CD4-positive, alpha-beta T cell treated with Interleukin-17A for 4 hours (primary cell): ENCODE measurements around the gene INPP5A.

ENCODE experiments used
- DNase-seq: peaks from one replicate; pipeline ENCODE4 v3.0.0-alpha.2; 2020; ENCODE audit warnings: mixed read lengths

Gene INPP5A

DNA sequence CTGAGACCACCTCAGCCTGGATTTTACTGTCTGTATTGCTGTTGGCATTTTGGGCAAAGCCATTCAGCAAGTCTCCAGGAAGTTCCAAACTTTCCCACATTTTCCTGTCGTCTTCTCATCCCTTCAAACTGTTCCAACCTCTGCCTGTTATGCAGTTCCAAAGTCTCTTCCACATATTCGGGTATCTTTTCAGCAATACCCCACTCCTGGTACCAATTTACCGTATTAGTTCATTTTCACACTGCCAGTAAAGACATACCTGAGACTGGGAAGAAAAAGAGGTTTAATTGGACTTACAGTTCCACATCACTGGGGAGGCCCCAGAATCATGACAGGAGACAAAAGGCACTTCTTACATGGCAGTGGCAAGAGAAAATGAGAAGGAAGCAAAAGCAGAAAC is 62.8 kb downstream of the INPP5A start:
- no peak for DNase-seq

DNA sequence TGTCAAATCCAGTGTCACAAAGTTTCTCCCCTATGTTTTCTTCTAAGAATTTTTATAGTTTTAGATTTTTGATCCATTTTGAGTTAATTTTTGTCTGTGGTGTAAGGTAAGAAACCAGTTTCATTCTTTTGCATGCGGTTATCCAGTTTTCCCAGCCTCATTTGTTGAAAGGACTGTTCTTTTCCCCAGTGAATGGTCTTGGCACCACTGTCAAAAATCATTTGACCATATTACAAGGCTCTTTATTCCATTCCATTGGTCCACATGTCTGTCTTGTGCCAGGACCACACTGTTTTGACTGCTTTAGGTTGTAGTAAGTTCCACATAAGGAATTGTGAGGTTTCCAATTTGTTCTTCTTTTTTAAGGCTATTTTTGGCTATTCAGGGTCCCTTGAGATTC is 64.0 kb downstream of the INPP5A start:
- no peak for DNase-seq

DNA sequence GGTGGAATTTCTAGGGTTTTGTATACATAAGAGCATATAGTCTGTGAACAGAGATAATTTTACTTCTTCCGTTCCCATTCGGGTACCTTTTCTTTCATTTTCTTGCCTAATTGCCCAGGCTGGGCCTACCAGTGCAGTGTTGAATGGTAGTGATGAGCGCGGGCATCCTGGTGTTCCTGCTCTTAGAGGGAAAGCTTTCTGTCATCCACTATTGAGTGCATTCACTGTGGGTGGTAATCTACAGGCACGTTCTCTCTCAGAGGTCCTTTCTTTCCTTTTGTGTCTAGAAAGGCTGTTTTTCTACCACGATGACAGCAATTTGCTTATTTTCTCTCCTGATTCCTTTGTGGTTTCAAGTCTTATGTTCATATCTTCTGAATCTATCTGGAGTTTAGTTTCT is 65.0 kb downstream of the INPP5A start:
- DNase-seq: no peak

DNA sequence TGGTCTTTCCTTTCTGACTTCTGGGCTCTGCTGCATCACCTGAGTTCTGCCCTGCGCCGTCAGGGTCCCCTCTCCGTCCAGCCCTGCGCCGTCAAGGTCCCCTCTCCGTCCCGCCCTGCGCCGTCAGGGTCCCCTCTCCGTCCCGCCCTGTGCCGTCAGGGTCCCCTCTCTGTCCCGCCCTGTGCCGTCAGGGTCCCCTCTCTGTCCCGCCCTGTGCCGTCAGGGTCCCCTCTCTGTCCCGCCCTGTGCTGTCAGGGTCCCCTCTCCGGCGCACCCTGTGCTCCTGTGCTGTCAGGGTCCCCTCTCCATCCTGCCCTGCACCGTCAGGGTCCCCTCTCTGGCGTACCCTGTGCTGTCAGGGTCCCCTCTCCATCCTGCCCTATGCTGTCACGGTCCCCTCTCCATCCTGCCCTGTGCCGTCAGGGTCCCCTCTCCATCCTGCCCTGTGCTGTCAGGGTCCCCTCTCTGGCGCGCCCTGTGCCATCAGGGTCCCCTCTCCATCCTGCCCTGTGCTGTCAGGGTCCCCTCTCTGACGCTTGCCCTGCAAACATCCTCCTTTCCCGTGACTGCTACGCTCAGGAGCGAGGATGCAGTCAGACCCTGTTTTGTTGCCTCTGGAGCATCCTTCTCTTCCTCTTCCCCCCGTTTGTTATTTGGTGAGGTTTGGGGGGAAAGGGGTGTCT is 66.4 kb downstream of the INPP5A start:
- DNase-seq: no peak

DNA sequence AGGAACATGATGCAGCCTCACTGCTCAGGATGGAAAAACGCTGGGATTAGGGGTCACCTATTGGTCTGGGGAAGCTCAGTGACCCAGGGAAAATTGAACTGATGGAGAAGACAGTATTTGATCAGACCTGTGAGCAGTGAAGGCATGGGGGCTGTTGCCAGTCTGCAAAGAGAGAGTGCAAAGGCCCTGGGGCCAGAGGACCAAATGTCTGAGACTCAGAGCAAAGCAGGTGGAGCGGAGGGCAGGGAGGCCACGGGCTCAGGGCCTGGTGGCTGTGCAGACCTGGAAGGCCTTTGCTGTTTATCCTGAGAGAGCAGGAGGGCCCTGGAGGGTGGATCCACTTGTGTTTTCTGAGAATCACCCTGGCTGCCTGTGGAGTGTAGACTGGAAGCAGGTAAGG is 67.1 kb downstream of the INPP5A start:
- no peak for DNase-seq

DNA sequence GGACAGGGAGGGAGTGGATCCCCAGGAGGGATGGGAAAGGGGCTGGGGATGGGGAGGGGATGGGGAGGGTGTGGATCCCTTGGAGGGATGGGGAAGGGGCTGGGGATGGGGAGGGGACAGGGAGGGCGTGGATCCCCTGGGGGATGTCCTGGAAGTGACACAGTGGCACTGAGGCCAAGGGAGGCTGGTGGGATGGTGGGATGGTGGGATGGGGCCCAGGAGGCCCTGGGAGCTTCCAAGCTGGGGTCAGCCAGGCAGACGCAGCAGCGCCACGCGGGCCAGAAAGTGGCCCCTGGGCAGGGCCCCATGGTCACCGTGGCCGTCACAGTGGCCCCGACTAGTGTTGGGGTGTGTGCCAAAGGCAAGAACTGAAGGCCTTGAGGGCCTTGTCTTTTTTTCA is 67.8 kb downstream of the INPP5A start:
- DNase-seq: no peak

DNA sequence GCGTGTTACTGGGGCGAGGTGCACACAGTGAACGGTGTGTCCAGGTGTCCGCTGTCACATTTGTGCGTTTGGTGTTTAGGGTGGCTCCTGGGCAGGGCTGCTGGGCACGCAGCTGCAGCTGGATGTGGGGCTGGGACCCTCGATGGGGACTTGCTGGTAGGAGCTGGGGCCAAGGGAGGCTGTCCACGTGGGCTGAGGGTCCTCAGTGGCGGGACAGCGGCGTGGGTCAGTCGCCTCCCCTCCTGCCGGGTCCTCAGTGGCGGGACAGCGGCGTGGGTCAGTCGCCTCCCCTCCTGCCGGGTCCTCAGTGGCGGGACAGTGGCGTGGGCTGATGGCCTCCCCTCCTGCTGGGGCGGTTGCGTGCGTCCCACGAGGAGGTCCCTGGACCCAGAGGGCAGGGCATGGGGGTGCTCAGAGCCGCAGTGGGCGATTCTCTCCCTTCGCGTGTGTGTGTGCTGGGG is 68.5 kb downstream of the INPP5A start:
- DNase-seq: no peak

DNA sequence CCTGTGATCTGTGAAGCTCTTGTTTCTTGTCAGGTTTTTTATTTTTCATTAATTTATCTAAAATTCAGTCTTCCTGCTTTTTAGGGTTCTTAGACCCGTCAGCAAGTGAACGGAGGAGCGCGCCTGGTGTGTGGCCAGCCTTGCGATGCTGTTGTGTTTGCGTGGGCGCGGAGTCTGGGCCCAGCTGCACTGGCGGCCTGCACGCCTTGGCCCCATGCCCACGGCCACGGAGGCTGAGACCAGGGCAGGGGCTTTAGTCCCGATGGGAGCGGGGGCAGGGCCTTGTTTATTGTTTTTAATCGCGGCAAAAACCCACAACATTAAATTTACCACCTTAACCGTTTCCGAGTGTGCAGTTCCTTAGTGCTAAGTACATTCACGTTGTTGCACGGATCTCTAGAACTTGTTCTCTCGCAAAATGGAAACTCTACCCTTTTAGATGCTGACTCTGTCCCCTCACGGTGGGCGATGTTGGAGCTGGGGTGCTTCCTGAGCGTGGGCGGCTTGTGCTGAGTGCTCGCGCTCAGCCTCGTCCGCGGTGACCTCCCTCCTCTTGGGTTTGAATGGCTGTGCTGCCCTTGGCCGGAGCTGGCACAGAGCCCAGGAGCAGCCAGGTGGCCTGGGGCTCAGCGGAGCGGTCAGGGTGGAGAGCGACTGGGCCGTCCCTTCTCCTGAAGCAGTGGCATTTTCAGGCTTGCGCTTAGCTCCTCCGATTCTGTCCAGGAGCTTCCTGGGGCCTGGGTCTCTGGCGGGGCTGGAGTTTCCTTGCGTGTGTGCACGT is 69.1 kb downstream of the INPP5A start:
- no peak for DNase-seq

DNA sequence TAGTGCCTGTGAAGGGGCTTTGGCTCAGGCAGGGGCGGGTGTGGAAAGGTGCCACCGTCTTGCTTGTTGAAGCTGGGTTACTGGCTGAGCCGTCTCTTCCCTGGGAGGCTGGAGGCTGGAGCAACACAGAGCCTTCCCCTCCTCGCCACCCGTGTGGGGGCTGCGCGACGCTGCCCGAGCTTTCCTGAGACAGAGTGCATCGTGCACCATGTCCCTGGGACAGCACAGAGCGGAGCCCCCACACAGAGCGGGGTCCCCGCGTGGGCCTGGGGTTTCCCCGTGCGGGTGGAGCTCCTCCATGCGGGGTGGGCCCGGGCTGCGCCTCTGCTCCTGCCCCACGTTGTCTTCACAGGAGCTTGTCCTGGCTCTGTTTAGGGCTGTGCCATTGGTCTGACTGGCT is 69.9 kb downstream of the INPP5A start:
- no peak for DNase-seq

DNA sequence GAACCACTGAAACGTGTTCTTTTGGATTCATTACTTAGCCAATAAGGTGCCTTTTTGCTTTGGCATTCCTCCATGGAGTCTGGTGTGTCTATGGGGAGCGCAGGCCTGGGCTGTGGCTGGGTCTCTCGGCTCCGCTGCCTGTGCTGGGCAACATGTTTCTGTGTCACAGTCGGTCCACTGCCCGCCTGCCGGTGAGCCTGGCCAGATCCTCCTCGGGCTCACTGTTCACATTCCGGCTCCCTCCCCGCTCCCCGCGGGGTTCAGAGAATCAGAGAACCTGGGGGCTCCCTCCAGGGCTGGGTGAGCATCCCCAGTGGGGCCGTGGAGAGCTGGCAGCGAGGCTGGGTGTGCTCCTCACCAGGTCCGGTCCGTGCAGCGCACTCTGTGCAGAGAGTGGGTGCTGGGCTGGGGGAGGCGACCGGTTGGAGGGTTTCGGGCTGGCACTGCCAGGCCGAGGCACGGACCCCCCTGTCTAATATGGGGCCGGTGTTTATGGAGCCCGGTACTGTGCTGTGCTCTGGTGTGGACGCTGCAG is 70.4 kb downstream of the INPP5A start:
- no peak for DNase-seq

DNA sequence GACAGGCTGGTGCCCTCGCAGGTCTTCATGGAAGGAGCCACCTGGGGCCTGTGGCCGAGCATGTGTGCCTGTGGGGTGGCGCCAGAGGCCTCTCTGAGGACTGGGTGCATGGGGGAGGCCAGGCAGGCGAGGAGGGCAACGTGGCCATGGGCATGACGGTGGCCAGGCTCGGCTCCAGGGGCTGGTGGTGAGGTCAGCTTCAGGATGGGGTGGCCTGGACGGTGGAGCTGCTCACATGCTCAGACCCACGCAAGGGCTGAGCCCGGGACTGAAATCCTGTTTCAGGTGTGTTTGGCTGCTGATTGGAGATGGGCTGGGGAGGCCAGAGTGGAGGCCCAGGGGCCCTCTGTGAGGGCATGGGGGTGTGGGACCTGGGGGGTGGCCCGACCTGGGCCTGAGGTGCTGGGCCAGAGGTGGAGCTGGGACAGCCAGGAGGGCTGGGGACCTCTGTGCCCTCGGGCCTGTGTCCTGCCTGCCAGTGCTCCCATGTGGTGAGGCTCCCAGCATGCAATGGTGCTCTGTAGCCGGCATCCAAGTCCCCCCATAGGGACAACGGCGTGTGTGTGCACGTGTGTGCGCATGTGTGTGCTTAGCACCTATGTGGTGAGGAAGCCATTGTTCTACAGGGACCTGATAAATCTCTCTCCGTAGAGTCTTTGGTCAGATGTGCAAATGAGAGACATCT is 71.1 kb downstream of the INPP5A start:
- no peak for DNase-seq

DNA sequence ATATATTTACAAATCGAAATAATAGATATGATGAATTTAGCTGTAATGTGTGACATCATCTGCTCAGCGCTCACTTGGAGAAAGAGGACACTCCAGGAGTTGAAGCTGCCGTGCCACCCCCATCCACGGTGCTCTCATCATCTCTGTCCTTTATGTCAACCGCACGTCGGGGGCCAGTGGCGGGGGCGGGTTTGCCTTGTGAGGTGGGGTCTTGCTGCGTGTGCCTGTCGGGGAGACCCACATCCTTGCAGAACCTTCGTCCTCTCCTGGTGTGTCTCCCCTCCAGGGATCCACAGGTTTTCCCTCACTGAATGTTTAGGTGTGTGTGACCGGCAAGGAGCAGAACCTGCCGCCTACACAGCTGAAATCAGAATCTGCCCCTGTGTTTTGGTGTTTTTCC is 71.6 kb downstream of the INPP5A start:
- no peak for DNase-seq

DNA sequence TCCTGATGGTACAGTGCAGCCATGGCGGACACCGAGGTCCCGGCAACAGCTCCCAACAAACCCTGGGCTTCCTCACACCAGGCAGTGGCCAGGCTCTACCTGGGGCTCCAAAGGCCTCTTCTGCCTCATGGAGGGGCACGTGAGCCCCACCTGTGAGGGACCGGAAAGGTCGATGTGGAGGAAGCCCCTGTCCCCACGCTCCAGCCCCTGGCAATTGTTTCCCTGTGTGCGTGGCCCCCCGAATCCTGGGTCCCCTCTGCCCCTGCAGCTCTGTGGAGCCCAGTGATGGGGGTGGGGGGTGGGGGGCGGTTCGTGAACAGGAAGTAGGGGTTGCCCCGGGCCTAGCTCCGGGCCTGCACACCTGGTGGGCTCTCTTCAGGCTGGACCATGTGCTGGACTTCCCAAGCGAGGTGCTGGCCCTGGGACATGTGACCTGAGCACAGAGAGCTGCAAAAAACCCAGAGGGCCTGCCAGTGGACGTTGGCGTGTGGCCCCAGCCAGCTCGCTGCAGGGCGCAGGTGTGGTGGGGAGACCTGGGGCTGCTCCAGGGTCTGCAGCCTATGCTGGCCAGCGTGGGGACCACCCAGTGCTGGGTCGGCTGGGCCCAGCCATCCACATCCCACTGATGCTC is 72.6 kb downstream of the INPP5A start:
- no peak for DNase-seq

DNA sequence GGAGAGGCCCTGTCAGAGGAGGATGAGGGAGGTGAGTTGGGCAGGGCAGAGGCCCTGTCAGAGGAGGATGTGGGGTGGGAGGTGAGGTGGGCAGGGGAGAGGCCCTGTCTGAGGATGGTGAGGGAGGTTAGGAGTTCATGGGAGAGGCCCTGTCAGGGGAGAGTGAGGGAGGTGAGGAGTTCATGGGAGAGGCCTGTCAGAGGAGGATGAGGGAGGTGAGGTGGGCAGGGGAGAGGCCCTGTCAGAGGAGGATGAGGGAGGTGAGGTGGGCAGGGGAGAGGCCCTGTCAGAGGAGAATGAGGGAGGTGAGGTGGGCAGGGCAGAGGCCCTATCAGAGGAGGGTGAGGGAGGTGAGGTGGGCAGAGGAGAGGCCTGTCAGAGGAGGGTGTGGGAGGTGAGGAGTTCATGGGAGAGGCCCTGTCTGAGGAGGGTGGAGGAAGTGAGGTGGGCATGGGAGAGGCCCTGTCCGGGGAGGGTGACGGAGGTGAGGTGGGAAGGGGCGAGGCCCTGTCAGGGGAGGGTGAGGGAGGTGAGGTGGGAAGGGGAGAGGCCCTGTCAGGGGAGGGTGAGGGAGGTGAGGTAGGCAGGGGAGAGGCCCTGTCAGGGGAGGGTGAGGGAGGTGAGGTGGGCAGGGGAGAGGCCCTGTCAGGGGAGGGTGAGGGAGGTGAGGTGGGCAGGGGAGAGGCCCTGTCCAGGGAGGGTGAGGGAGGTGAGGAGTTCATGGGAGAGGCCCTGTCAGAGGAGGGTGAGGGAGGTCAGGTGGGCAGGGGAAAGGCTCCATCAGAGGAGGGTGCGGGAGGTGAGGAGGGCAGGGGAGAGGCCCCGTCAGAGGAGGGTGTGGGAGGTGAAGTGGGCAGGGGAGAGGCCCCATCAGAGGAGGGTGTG is 73.7 kb downstream of the INPP5A start:
- no peak for DNase-seq

DNA sequence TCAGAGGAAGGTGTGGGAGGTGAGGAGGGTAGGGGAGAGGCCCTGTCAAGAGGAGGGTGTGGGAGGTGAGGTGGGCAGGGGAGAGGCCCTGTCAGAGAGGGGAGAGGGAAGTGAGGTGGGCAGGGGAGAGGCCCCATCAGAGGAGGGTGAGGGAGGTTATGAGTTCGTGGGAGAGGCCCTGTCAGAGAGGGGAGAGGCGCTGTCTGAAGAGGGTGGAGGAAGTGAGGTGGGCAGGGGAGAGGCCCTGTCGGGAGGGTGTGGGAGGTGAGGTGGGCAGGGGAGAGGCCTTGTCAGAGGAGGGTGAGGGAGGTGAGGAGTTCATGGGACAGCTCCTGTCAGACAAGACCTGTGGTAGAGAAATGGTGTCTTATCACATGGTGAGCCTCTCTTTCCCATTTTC is 74.4 kb downstream of the INPP5A start:
- DNase-seq: no peak

DNA sequence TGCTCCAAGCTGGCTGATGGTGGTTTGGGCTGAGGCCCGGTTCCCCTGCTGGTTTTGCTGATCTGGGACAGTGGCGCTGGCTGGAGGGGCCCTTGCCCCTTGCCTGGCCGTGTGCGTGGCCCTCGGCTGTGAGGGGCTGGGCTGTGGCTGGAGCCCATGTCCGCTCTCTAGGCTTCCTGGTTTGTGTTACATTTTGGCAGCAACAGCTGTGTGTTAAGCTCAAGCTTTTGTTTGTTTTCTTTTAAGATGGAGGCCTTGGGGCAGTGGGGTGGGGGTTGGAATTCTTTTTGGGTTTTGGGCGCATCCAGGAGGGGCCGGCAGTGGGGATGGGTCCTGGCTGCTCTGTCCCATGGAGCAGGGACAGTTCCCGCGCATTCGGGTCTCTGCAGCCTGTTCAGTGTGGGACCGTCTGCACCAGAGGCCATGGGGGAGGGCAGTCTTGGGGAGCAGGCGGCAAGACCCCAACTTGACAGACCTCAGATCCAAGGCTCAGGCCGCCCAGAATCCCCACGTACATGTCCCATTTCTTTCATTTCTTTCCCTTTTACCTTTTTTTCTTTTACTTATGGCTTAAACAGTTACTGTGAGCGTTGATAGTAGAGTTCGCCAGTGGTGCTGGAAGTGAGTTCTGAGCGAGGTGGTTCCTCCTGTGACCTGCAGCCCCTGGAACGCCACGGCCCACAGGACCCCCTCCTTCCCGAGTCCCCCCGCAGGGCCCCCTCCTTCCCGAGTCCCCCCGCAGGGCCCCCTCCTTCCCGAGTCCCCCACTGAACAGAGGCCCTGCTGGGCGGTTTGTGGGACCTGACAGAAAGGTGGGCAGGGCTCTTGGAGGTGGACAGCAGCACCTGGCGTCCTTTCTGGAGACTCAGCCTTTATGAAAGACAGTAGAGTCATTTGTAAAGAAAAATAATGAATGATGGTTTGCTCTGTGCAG is 75.3 kb downstream of the INPP5A start:
- DNase-seq: no peak

DNA sequence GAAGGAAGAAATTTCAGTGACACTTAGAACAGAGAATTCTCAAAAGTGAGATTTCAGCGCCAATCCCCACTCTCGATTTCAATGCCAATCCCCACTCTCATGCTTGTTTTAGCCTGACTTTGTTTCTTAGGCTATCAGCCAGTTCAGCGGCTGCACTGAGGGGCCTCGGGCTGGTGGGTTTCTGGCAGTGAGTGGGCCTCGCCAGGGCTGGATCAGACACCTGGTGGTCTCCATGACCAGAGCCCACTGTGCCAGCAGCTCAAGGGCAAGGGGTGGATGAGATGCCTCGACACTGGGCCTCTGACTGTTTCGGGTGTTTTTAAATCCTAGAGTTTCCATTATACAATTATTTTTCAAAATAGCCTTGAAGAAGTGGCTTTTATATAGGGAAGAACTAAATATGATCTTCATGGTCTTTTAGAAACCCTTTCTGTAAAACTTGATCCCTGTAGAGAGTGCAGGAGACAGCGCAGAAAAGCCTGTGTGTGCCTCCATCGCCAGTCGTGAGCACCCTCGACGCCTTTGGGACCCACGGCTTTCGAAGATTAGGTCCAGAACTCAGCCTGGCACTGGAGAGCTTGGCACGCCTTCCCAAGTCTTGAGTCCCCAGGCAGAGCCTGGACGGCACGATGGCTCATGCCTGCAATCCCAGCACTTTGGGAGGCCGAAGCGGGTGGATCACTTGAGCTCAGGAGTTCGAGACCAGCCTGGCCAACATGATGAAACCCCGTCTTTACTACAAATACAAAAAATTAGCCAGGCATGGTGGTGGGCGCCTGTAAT is 76.2 kb downstream of the INPP5A start:
- no peak for DNase-seq

DNA sequence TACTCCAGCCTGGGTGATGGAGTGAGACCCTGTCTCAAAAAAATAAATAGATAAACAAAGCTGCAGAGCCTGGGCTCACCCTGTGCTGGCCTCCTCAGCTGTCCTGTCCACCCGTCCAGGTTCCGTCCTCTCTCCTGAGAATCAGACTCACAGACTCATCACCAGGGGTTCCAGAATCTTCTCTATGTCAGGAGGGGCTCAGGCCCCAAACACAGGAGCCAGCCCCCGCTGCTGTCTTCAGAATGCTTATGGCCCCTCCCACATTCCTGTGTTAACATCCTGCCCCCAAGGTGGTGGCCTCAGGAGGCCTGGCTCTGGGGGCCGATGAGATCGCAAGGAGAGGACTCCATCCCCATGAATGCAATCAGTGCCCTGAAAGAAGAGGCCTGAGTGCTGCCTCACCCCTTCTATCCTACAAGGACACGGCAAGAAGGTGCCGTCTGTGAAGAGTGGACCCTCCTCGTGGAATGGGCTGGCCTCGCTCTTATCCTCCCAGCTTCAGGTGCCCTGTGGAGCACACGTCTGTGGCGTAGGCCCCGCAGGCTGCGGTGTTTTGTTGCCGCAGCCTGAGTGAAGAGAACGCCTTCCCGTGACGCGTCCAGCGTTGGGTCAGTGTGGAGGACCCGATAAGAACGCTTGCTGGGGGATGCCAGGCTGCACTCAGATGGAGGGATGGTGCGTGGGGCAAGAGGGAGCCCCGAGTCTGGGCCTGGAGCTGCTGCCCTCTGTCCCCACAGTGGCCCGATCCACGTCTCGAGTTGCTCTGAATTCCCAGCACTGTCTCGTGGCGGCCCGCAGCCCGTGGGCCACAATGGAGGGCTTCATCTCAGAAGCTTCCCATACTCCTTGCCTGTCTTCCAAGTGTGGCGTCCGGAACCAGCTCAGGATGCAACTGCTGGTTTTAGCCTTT is 77.1 kb downstream of the INPP5A start:
- DNase-seq: no peak
